ENCODE data around the gene MED10.
A peak's percentile ranks its signal among the peaks of the same experiment; 100 is the strongest.

Gene MED10

GRCh38 chr5:6379246-6379645, 899 bp upstream of the MED10 start:
- Histone ChIP-seq H3K23ac (ENCODE audit: low read depth, low read length, poor library complexity) (no peak overlapping the region), H3K9ac (ENCODE audit: low read depth, low read length, poor library complexity) (no peak overlapping the region), H2BK120ac (ENCODE audit: low read depth, low read length) (no peak overlapping the region), H2AK5ac (ENCODE audit: low read depth, low read length) (no peak overlapping the region), H2BK12ac (ENCODE audit: low read length) (no peak overlapping the region), H3K27me3 (ENCODE audit: control insufficient read depth in 3 of 3, insufficient read depth in 3 of 3, low read depth in 1 of 3, low read length in 3 of 3) (no peaks in the 10 kb centered on the region), H3K18ac (ENCODE audit: low read length) (no peak overlapping the region), H3K36me3 (replicated peaks in 1 of 2; ENCODE audit: control insufficient read depth in 2 of 2, insufficient read depth in 2 of 2, low read length in 2 of 2) (peaks cover 13 to 35% of the 10 kb centered on the region in 2 donors), H3K4me1 (ENCODE audit: control insufficient read depth in 2 of 2, insufficient read depth in 1 of 2, low read depth in 1 of 2, low read length in 2 of 2) (peaks cover 3 to 6% of the 10 kb centered on the region in 2 donors), H2AFZ (ENCODE audit: low read length) (peak overlapping the region; percentile 93), H3K9me3 (replicated peaks in 1 of 2; ENCODE audit: control insufficient read depth in 2 of 2, insufficient read depth in 1 of 2, low read depth in 1 of 2, low read length in 2 of 2) (no peaks in the 10 kb centered on the region), H3K4ac (ENCODE audit: low read length) (no peak overlapping the region), H4K8ac (ENCODE audit: low read depth, low read length) (no peak overlapping the region), H3K79me1 (ENCODE audit: low read depth, low read length) (peaks cover 7% of the 10 kb centered on the region), H2BK15ac (ENCODE audit: low read length) (no peak overlapping the region), H3K4me2 (ENCODE audit: insufficient read depth, low read length, poor library complexity, severe bottlenecking) (no peak overlapping the region), H3K27ac (replicated peaks; ENCODE audit: low read length) (no peak overlapping the region), H4K91ac (ENCODE audit: low read depth, low read length, poor library complexity) (no peak overlapping the region), H3K4me3 (ENCODE audit: low read length in 2 of 2) (peak overlapping the region in 1 of 2 donors; percentile 97), H3K14ac (ENCODE audit: low read length) (no peak overlapping the region), H2BK5ac (ENCODE audit: low read length) (no peak overlapping the region)
- no peak for DNase-seq (ENCODE audit: low spot score)
- WGBS, 2 donors (ENCODE audit: extremely low coverage in 2 of 2, insufficient read length in 2 of 2, insufficient replicate concordance in 1 of 2): no CpG with 5 or more reads among the region's 4 CpGs

GRCh38 chr5:6378766-6379103, 388 bp upstream of the MED10 start:
- Histone ChIP-seq H2BK5ac (ENCODE audit: low read length) (no peak overlapping the region), H4K91ac (ENCODE audit: low read depth, low read length, poor library complexity) (no peak overlapping the region), H3K4me3 (ENCODE audit: low read length in 2 of 2) (peak overlapping the region; percentile 73 to 97), H3K4me2 (ENCODE audit: insufficient read depth, low read length, poor library complexity, severe bottlenecking) (peak overlapping the region; percentile 62), H4K8ac (ENCODE audit: low read depth, low read length) (no peak overlapping the region), H3K36me3 (replicated peaks in 1 of 2; ENCODE audit: control insufficient read depth in 2 of 2, insufficient read depth in 2 of 2, low read length in 2 of 2) (peaks cover 14 to 40% of the 10 kb centered on the region in 2 donors), H3K27me3 (ENCODE audit: control insufficient read depth in 3 of 3, insufficient read depth in 3 of 3, low read depth in 1 of 3, low read length in 3 of 3) (no peaks in the 10 kb centered on the region), H3K14ac (ENCODE audit: low read length) (no peak overlapping the region), H2BK15ac (ENCODE audit: low read length) (no peak overlapping the region), H2BK120ac (ENCODE audit: low read depth, low read length) (no peak overlapping the region), H3K9ac (ENCODE audit: low read depth, low read length, poor library complexity) (no peak overlapping the region), H3K9me3 (replicated peaks in 1 of 2; ENCODE audit: control insufficient read depth in 2 of 2, insufficient read depth in 1 of 2, low read depth in 1 of 2, low read length in 2 of 2) (no peaks in the 10 kb centered on the region), H3K79me1 (ENCODE audit: low read depth, low read length) (peaks cover 7% of the 10 kb centered on the region), H2AFZ (ENCODE audit: low read length) (peak overlapping the region; percentile 93), H3K4me1 (ENCODE audit: control insufficient read depth in 2 of 2, insufficient read depth in 1 of 2, low read depth in 1 of 2, low read length in 2 of 2) (peaks cover 3 to 6% of the 10 kb centered on the region in 2 donors), H3K23ac (ENCODE audit: low read depth, low read length, poor library complexity) (no peak overlapping the region), H2AK5ac (ENCODE audit: low read depth, low read length) (no peak overlapping the region), H2BK12ac (ENCODE audit: low read length) (no peak overlapping the region), H3K18ac (ENCODE audit: low read length) (peak overlapping the region; percentile 14), H3K4ac (ENCODE audit: low read length) (no peak overlapping the region), H3K27ac (replicated peaks; ENCODE audit: low read length) (no peak overlapping the region)
- WGBS, 2 donors (ENCODE audit: extremely low coverage in 2 of 2, insufficient read length in 2 of 2, insufficient replicate concordance in 1 of 2): no CpG with 5 or more reads among the region's 8 CpGs
- DNase-seq (ENCODE audit: low spot score): no peak

GRCh38 chr5:6377582-6377904, 804 bp downstream of the MED10 start:
- peaks cover 7% of the 10 kb centered on the region for H3K79me1 ChIP-seq (ENCODE audit: low read depth, low read length)
- no peak overlapping the region for H3K4ac ChIP-seq (ENCODE audit: low read length)
- H2AFZ ChIP-seq (ENCODE audit: low read length): peak overlapping the region; percentile 93
- no peaks in the 10 kb centered on the region for H3K9me3 ChIP-seq (replicated peaks in 1 of 2; ENCODE audit: control insufficient read depth in 2 of 2, insufficient read depth in 1 of 2, low read depth in 1 of 2, low read length in 2 of 2)
- peaks cover 3 to 6% of the 10 kb centered on the region in 2 donors for H3K4me1 ChIP-seq (ENCODE audit: control insufficient read depth in 2 of 2, insufficient read depth in 1 of 2, low read depth in 1 of 2, low read length in 2 of 2)
- peak overlapping the region; percentile 97 for H3K9ac ChIP-seq (ENCODE audit: low read depth, low read length, poor library complexity)
- H3K4me3 ChIP-seq (ENCODE audit: low read length in 2 of 2): peak overlapping the region; percentile 96 to 97
- H2BK120ac ChIP-seq (ENCODE audit: low read depth, low read length): no peak overlapping the region
- no peak overlapping the region for H3K18ac ChIP-seq (ENCODE audit: low read length)
- H2BK15ac ChIP-seq (ENCODE audit: low read length): no peak overlapping the region
- no peak for DNase-seq (ENCODE audit: low spot score)
- WGBS, 2 donors (ENCODE audit: extremely low coverage in 2 of 2, insufficient read length in 2 of 2, insufficient replicate concordance in 1 of 2): no CpG with 5 or more reads among the region's 6 CpGs
- no peak overlapping the region for H2BK12ac ChIP-seq (ENCODE audit: low read length)
- H3K4me2 ChIP-seq (ENCODE audit: insufficient read depth, low read length, poor library complexity, severe bottlenecking): peak overlapping the region; percentile 89
- H3K14ac ChIP-seq (ENCODE audit: low read length): no peak overlapping the region
- H3K27ac ChIP-seq (replicated peaks; ENCODE audit: low read length): no peak overlapping the region
- no peaks in the 10 kb centered on the region for H3K27me3 ChIP-seq (ENCODE audit: control insufficient read depth in 3 of 3, insufficient read depth in 3 of 3, low read depth in 1 of 3, low read length in 3 of 3)
- no peak overlapping the region for H2BK5ac ChIP-seq (ENCODE audit: low read length)
- no peak overlapping the region for H3K23ac ChIP-seq (ENCODE audit: low read depth, low read length, poor library complexity)
- H4K8ac ChIP-seq (ENCODE audit: low read depth, low read length): no peak overlapping the region
- peak overlapping the region; percentile 79 for H2AK5ac ChIP-seq (ENCODE audit: low read depth, low read length)
- no peak overlapping the region for H4K91ac ChIP-seq (ENCODE audit: low read depth, low read length, poor library complexity)
- H3K36me3 ChIP-seq (replicated peaks in 1 of 2; ENCODE audit: control insufficient read depth in 2 of 2, insufficient read depth in 2 of 2, low read length in 2 of 2): peaks cover 24 to 52% of the 10 kb centered on the region in 2 donors

- DNase-seq (ENCODE audit: low spot score): no peak
- H3K9ac ChIP-seq (ENCODE audit: low read depth, low read length, poor library complexity): no peak overlapping the region
- H4K91ac ChIP-seq (ENCODE audit: low read depth, low read length, poor library complexity): no peak overlapping the region
- no peak overlapping the region for H2BK15ac ChIP-seq (ENCODE audit: low read length)
- no peak overlapping the region for H4K8ac ChIP-seq (ENCODE audit: low read depth, low read length)
- H3K18ac ChIP-seq (ENCODE audit: low read length): no peak overlapping the region
- H3K4me1 ChIP-seq (ENCODE audit: control insufficient read depth in 2 of 2, insufficient read depth in 1 of 2, low read depth in 1 of 2, low read length in 2 of 2): peaks cover 3 to 6% of the 10 kb centered on the region in 2 donors
- H3K14ac ChIP-seq (ENCODE audit: low read length): no peak overlapping the region
- H3K9me3 ChIP-seq (replicated peaks in 1 of 2; ENCODE audit: control insufficient read depth in 2 of 2, insufficient read depth in 1 of 2, low read depth in 1 of 2, low read length in 2 of 2): peaks cover 0 to 3% of the 10 kb centered on the region in 2 donors
- H2BK5ac ChIP-seq (ENCODE audit: low read length): no peak overlapping the region
- H2BK12ac ChIP-seq (ENCODE audit: low read length): no peak overlapping the region
- no peaks in the 10 kb centered on the region for H3K27me3 ChIP-seq (ENCODE audit: control insufficient read depth in 3 of 3, insufficient read depth in 3 of 3, low read depth in 1 of 3, low read length in 3 of 3)
- H2AK5ac ChIP-seq (ENCODE audit: low read depth, low read length): no peak overlapping the region
- no peak overlapping the region for H3K4ac ChIP-seq (ENCODE audit: low read length)
- peak overlapping the region; percentile 89 for H3K4me2 ChIP-seq (ENCODE audit: insufficient read depth, low read length, poor library complexity, severe bottlenecking)
- no peak overlapping the region for H2BK120ac ChIP-seq (ENCODE audit: low read depth, low read length)
- H3K27ac ChIP-seq (replicated peaks; ENCODE audit: low read length): no peak overlapping the region
- H3K4me3 ChIP-seq (ENCODE audit: low read length in 2 of 2): peak overlapping the region in 1 of 2 donors; percentile 97
- peaks cover 7% of the 10 kb centered on the region for H3K79me1 ChIP-seq (ENCODE audit: low read depth, low read length)
- H3K36me3 ChIP-seq (replicated peaks in 1 of 2; ENCODE audit: control insufficient read depth in 2 of 2, insufficient read depth in 2 of 2, low read length in 2 of 2): peaks cover 28 to 57% of the 10 kb centered on the region in 2 donors
- no peak overlapping the region for H2AFZ ChIP-seq (ENCODE audit: low read length)
- no peak overlapping the region for H3K23ac ChIP-seq (ENCODE audit: low read depth, low read length, poor library complexity)
- no CpG with 5 or more reads among the region's 11 CpGs for WGBS, 2 donors (ENCODE audit: extremely low coverage in 2 of 2, insufficient read length in 2 of 2, insufficient replicate concordance in 1 of 2)
Observed at GRCh38 chr5:6376974-6377520, 1.3 kb downstream of the MED10 start.
